Measurements from ENCODE around the gene FAM210B. TPM values are rescaled to one million over a fixed set of nuclear protein-coding genes. Genes with fewer than 3 reads are reported as not detected.
"Not testable (repeated sequence)": the region's sequence is repeated elsewhere in the genome, so short reads cannot be mapped to it uniquely, and the experiment has no call there.

The FAM210B gene
- total RNA-seq, 4 donors from 2014 or later = 30.8 to 41.5 (median 38.8) TPM

- no peak for DNase-seq
- no peaks in the 10 kb centered on the region for H3K9me3 ChIP-seq
- H3K27me3 ChIP-seq = no peaks in the 10 kb centered on the region
- TF ChIP-seq CTCF (IDR thresholded peaks at IDR 0.05) (no peak), POLR2A (IDR thresholded peaks at IDR 0.05) (no peak)
- intact Hi-C loops (cut with DNase I) = no loop called here
- 76 to 85% methylated on average over 8 of the region's 8 CpGs for WGBS, 2 donors
- peak overlapping the region in 1 of 3 donors; percentile 24 for H3K27ac ChIP-seq
- peaks cover 8 to 17% of the 10 kb centered on the region in 2 donors for H3K4me1 ChIP-seq
- no peaks in the 10 kb centered on the region for H3K36me3 ChIP-seq
- H3K4me3 ChIP-seq (replicated peaks in 1 of 3) = no peak overlapping the region
Observed at GRCh38 chr20:56383334-56383733, 24.6 kb downstream of the FAM210B start.

- Histone ChIP-seq H3K9me3 (no peaks in the 10 kb centered on the region), H3K27ac (no peak overlapping the region), H3K36me3 (no peaks in the 10 kb centered on the region), H3K4me1 (peaks cover 8 to 17% of the 10 kb centered on the region in 2 donors), H3K4me3 (replicated peaks in 1 of 3) (no peak overlapping the region), H3K27me3 (no peaks in the 10 kb centered on the region)
- DNase-seq = no peak
- 92 to 95% methylated on average over 4 of the region's 4 CpGs for WGBS, 2 donors
- intact Hi-C loops (cut with DNase I) = no loop called here
- TF ChIP-seq CTCF (IDR thresholded peaks at IDR 0.05) = no peak
- no peak for TF ChIP-seq POLR2A (IDR thresholded peaks at IDR 0.05)
Observed at GRCh38 chr20:56385130-56385529, 26.4 kb downstream of the FAM210B start.

- no peaks in the 10 kb centered on the region for H3K9me3 ChIP-seq
- intact Hi-C loops (cut with DNase I) = no loop called here
- 97 to 98% methylated on average over 6 of the region's 6 CpGs for WGBS, 2 donors
- no peak overlapping the region for H3K4me3 ChIP-seq (replicated peaks in 1 of 3)
- H3K27ac ChIP-seq = no peak overlapping the region
- H3K27me3 ChIP-seq = no peaks in the 10 kb centered on the region
- TF ChIP-seq CTCF (IDR thresholded peaks at IDR 0.05) (no peak), POLR2A (IDR thresholded peaks at IDR 0.05) (no peak)
- peaks cover 11 to 18% of the 10 kb centered on the region in 2 donors for H3K4me1 ChIP-seq
- H3K36me3 ChIP-seq = no peaks in the 10 kb centered on the region
- DNase-seq = no peak
Observed at GRCh38 chr20:56386219-56386618, 27.4 kb downstream of the FAM210B start.

GRCh38 chr20:56388882-56389281, 30.1 kb downstream of the FAM210B start:
- intact Hi-C loops (cut with DNase I) = no loop called here
- 90 to 91% methylated on average over 4 of the region's 4 CpGs for WGBS, 2 donors
- no peak for DNase-seq
- Histone ChIP-seq H3K27me3 (no peaks in the 10 kb centered on the region), H3K27ac (no peak overlapping the region), H3K36me3 (no peaks in the 10 kb centered on the region), H3K9me3 (no peaks in the 10 kb centered on the region), H3K4me1 (peaks cover 12 to 15% of the 10 kb centered on the region in 2 donors), H3K4me3 (replicated peaks in 1 of 3) (no peak overlapping the region)
- TF ChIP-seq CTCF (IDR thresholded peaks at IDR 0.05) = no peak
- no peak for TF ChIP-seq POLR2A (IDR thresholded peaks at IDR 0.05)

GRCh38 chr20:56389807-56390206, 31.0 kb downstream of the FAM210B start:
- Histone ChIP-seq H3K4me3 (replicated peaks in 1 of 3) (no peak overlapping the region), H3K9me3 (no peaks in the 10 kb centered on the region), H3K27me3 (no peaks in the 10 kb centered on the region), H3K4me1 (peaks cover 15 to 18% of the 10 kb centered on the region in 2 donors), H3K36me3 (no peaks in the 10 kb centered on the region), H3K27ac (no peak overlapping the region)
- WGBS, 2 donors = 94 to 98% methylated on average over 4 of the region's 4 CpGs
- DNase-seq = no peak
- TF ChIP-seq POLR2A (IDR thresholded peaks at IDR 0.05) (no peak), CTCF (IDR thresholded peaks at IDR 0.05) (no peak)
- intact Hi-C loops (cut with DNase I) = loop anchor here (5.0 kb wide), 1 partner anchor 82 kb away; no protein-coding TSS in a partner anchor

GRCh38 chr20:56390396-56390795, 31.6 kb downstream of the FAM210B start:
- not testable (repeated sequence) for H3K36me3 ChIP-seq; H3K4me3 ChIP-seq (replicated peaks in 1 of 3); H3K27me3 ChIP-seq; DNase-seq; H3K27ac ChIP-seq; H3K9me3 ChIP-seq
- intact Hi-C loops (cut with DNase I) = loop anchor here (5.0 kb wide), 1 partner anchor 82 kb away; no protein-coding TSS in a partner anchor
- H3K4me1 ChIP-seq = peaks cover 15 to 18% of the 10 kb centered on the region in 2 donors
- WGBS, 2 donors = 96 to 97% methylated on average over 9 of the region's 9 CpGs

All from thyroid gland (tissue), 4 donors.